GM12864 (cell line): ENCODE data around the gene MRPL17.
A peak's percentile ranks its signal among the peaks of the same experiment; 100 is the strongest.

Source experiments
- DNase-seq: peaks from one replicate; pipeline ENCODE4 v3.0.0-alpha.2; 2011; ENCODE audit warnings: low read depth
- H3K4me3 ChIP-seq: 2 replicates; pipeline ENCODE4 v1.5.1; 2011; ENCODE audit warnings: mild to moderate bottlenecking, low read depth, low read length, control low read depth
- TF ChIP-seq, protein P1 (sequence below): IDR thresholded peaks from 2 replicates; pipeline ENCODE4 v1.5.1; 2011; ENCODE audit warnings: low read depth, mild to moderate bottlenecking, moderate library complexity, low read length, control low read depth, inconsistent platforms; ENCODE audit errors: missing control alignments

The MRPL17 gene

DNA sequence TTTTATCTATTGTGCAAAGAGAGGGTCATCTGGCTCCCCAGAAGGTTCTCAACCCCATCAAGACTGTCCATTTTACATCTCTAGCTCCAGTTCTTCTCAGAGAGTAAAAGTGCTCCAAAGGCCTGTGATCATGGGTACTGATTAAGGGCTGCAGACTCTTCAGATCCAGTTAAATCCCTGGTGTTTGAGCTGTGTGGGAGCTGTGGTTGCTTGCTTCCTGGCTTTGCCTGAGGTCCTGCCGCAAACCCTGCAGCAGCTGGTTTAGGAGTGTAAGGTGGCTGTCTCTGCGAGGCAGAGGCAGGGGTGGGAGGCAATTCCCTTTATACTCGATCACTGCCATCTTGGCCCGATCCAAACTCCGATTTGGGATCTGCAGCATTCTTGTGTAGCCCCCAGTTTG, 1.2 kb downstream of the MRPL17 start:
- no peak for DNase-seq
- H3K4me3 ChIP-seq = peak overlapping the region; percentile 95
- TF ChIP-seq, protein P1, sequence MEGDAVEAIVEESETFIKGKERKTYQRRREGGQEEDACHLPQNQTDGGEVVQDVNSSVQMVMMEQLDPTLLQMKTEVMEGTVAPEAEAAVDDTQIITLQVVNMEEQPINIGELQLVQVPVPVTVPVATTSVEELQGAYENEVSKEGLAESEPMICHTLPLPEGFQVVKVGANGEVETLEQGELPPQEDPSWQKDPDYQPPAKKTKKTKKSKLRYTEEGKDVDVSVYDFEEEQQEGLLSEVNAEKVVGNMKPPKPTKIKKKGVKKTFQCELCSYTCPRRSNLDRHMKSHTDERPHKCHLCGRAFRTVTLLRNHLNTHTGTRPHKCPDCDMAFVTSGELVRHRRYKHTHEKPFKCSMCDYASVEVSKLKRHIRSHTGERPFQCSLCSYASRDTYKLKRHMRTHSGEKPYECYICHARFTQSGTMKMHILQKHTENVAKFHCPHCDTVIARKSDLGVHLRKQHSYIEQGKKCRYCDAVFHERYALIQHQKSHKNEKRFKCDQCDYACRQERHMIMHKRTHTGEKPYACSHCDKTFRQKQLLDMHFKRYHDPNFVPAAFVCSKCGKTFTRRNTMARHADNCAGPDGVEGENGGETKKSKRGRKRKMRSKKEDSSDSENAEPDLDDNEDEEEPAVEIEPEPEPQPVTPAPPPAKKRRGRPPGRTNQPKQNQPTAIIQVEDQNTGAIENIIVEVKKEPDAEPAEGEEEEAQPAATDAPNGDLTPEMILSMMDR = no peak

DNA sequence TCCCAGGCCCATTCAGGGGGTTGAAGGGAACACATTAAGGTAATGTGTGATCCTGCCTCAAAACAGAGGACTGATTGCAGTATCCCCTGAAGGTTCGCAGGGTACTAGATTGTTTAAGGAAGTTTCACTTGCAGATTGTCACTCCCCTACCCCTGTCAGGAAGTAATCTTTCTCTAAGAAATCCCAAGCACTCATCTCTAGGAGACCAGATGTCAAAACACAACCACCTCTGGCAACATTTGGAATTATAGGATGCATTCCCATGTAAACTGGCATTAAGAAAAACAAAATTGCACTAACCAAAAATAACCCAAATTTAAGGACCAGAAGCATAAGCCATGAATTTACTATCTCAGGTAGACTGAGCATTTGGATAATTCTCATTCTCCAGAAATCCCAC, 1.6 kb downstream of the MRPL17 start:
- H3K4me3 ChIP-seq = peak overlapping the region; percentile 95
- no peak for DNase-seq
- TF ChIP-seq, protein P1 = no peak

DNA sequence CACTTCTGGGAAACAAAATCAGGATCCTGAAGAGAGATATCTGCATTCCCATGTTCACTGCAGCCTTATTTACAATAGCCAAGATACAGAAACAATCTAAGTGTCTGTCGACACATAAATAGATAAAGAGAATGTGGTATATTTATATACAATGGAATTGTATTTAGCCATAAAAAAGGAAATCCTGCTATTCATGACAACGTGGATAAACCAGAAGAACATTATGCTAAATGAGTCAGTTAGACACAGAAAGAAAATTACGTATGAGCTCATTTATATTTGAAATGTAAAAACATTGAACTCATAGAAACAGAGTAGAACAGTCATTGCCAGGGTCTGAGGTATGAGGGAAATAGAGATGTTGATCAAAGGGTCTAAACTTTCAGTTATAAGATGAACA, 6.1 kb downstream of the MRPL17 start:
- TF ChIP-seq, protein P1 = no peak
- DNase-seq = no peak
- H3K4me3 ChIP-seq = no peak overlapping the region

DNA sequence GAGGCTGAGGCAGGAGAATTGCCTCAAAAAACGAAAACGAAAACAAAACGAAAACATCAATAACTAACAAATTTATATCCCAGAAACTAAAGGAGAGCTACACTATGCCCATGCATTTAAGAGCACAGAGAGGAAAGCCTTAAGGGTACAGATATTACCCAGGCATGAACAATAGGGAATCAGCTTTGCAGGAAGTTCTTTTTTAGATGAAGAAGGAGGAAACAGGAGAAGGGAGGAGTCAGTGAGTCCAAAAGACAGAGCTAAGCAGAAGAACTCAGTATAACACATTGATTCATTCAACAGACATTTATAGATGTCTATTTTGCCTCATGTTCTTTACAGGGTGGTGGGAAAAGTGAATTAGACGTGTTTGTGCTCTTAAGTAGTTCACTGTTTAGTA, 8.3 kb downstream of the MRPL17 start:
- no peak for DNase-seq
- TF ChIP-seq, protein P1 = no peak
- no peak overlapping the region for H3K4me3 ChIP-seq

DNA sequence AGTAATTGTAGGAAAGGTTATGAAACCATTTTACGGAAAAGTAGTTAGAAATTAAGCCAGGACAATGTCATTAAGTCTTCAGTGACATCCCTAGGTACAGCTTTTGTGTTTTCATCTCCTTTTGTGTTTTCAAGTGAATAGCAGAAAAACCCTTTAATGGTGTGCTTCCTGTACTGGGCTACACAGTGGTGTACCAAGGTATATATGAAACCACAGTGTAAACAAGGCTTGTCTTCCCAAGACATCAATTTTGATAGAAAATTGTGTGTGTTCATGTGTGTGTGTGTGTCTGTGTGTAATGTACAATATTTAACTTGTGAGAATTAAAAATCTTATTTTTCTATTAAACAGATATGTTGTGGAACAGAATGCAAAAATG, 8.9 kb downstream of the MRPL17 start:
- TF ChIP-seq, protein P1 = no peak
- DNase-seq = no peak

DNA sequence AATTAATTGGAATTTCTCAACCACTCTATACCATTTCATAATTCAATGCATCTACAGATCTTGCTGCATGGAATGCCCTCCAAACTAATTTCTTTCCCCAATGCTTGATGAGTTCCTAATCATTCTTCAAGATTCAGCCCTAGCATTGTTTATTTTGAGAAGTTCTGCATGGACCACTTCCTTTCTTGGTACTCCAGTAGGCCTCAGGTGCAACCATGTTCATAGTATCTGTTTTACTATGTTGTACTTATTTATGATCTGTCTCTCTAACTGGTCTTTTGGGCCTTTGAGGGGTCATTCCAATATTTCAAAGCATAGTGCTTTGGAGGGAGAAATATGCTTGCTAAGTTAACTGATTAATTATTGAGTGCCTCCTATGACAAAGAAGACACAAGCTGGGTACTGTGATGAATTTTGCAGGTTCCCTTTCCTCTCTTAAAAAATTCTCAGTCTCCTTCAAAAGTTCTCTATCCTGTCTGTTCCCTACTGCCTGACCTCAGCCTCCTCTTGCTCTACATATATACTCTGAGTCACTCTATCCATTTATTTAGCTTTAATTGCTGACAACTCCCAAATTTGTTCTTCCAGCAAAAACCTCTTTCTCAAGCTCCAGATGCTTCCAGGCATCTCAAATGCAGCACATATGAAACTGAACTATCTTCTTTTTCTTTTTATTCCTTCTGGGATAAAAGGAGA, 9.5 kb downstream of the MRPL17 start:
- TF ChIP-seq, protein P1 = no peak
- no peak overlapping the region for H3K4me3 ChIP-seq
- DNase-seq = no peak

More for the DNA sequence above, 8.9 kb downstream of the MRPL17 start:
- no peak overlapping the region for H3K4me3 ChIP-seq

DNA sequence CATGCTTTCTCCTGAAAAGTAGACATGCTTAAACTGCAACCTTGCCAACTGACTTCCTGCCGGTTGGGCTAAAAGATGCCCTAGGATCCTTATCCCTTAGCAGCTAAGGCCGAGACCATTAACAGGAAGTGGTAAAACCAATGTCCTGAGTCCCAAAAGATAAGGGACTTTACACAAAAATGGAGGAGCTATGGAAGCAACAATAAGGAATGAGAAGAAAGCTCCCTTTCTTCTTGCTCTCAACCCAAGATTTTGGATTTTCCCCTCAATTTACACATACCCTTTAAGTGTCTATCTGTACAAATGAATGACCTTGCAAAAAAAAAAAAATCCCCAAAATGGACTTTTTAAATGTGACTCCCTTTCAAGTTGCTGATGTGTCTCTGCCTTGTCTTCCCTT, 11.1 kb downstream of the MRPL17 start:
- TF ChIP-seq, protein P1 = no peak
- no peak for DNase-seq
- no peak overlapping the region for H3K4me3 ChIP-seq
